ENCODE measurements around the gene PAX6.

Gene PAX6

DNA sequence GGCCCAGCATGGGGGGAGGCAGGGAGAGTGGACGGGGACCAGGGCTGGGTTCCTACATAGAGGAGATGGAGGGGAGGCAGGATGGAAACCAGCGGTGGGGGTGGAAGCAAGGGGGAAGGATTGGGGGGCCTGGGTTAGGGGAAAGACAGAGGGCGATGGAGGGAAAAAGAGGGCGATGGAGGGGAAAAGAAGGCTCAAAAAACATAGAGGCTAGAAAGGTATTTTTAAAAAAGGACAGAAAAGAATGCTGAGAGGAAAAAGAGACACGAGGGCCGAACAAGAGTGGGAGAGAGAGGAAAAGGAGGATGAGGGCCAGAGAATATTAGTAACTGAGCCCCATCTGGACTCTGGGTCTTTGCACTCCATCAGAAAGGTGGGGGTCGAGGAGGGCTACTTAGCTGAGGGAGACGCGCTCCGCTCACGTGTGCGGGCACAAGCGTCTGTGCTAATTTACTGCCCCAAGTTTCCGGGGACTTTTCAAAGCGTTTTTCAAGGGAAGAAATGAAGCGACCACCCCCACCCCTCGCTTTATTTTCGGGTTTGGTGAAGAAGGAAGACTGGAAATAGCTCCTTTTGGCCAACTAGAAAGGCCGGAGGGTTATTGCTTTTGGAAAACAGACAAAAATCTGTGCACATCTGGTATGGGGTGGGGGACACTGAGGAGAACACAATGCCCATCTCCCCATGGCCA, 14.5 kb downstream of the PAX6 start:
- no peak for DNase-seq

DNA sequence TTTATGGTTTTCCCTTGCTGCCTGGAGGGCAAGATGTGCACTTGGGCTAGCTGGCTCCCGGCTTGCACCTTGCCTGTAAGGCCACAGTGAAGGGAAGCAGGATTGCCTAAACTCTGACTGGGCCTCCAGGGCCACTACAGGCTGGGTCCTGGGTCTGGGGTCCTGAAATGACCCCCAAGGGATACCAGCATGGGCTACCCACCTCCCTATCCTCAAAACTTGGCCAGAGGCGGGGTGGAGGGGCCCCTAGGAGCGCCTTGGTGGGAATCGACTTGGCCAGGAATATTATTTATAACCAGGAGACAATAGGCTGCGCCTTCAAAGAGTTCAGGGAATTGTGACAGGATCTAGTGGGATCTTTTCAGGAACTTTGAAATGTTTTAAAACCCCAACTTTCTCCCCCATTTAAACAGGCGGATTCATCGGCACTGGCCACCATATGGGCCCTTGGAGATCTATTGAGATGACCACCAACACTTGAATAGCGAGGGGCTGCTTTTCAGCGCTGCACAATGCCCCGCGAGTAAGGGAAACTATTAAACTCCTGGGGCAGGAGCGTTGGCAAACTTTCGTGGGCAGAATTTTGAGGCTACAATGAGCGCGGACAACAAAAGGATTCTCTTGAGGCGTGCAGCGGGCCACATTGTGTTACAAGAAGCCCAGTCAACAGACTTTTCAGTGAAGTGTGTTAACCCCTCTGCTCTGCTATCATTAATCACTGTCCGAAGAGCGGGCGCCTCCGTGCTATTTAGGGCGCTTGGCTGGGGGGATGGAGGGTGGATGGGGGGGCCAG, 15.2 kb downstream of the PAX6 start:
- DNase-seq: no peak

DNA sequence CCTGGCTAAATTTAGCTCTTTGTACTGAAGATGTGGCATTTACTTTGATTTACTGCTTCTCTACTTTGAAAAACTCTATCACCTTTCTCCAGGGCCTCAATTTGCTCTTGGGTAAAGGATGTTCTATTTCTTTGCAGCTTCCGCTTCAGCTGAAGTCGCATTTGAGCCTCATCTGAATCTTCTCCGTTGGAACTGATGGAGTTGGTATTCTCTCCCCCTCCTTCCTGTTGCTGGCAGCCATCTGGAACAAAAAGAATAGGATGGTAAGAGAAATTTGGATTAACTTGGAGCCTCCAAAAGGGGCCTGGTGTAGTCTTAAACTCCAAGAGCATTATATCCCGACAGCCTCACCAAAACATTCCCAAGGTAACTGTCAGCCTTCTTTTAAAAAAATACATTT, 16.6 kb downstream of the PAX6 start:
- no peak for DNase-seq

DNA sequence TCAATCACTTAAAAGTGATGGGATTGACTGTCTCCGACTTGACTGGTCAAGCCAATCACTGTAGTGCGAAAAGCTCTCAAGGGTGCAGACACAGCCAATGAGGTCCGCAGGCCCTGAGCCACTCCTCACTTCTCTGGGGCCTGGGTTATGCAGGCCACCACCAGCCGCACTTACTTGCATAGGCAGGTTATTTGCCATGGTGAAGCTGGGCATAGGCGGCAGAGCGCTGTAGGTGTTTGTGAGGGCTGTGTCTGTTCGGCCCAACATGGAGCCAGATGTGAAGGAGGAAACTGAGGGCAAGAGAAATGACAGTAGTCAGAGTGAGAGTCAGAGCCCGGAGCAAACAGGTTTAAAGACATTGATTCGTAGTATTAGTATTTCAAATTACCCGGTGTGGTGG, 17.9 kb downstream of the PAX6 start:
- DNase-seq: no peak

DNA sequence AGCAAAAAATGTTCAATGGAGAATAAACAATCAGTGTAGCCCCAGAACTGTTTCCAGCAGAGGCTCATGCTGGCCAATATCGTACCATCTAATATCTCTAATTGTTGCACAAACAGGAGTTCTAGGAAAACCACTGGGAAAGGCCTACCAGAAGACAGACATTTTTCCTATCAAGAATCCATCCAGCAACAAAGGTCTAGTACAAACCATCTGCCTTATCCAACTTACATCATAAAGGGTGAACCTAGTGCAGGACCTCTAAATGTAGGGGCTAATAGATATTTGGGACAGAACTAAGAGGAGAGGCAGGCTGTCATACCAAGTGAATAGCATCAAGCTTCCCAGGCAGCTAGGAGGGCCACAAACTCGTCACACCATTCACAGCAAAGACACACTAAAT, 18.7 kb downstream of the PAX6 start:
- DNase-seq: no peak

DNA sequence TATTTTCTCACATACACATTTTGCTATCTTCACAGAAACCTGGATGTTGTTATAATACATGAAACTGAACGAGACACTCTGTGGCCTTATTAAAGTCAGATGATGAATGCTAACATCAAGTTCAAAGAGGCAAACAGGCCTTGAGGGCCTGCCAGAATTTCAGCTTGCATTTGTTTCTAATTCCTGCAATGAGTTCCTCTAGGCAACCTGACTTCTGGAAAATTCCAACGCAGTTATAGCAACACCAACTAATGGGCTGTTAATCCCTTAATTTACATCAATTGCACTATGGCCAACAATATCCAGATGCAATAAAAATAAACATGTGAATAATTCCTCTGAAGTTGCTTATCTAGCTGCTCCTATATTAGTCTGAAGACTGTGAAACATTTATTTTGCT, 19.1 kb downstream of the PAX6 start:
- DNase-seq: no peak

DNA sequence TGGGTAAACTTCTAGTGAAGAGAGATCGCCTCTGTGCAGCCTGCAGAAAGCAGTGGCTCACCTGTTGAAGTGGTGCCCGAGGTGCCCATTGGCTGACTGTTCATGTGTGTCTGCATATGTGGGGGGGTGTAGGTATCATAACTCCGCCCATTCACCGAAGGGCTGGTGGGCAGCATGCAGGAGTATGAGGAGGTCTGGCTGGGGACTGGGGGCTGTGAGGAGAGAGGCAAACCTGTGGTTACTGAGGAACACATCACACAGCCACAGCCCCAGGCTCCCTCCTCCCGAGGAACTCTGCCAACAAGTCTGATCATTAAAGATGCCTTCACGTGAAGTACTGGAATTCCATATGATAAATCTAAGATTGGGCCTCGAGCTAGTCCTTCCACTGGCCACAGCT, 20.5 kb downstream of the PAX6 start:
- no peak for DNase-seq

DNA sequence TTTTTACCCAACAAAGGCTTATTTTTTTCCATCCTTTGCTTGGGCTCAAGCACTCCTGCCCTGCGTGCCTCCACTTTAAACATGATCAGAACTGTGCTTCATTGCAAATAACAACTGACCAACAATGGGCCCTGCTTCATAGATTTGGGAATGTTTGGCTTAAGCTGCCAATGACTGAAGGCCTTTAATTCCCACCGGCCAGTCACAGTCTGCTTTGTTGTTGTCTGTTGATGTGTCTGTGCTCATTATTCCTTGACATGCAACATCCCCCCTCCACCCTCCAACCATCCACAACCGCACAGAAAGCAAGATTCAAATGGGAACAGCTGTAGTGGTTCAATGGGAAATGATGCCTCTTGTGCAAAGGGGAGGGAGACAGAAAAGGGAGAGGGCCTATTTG, 23.0 kb downstream of the PAX6 start:
- DNase-seq: no peak

DNA sequence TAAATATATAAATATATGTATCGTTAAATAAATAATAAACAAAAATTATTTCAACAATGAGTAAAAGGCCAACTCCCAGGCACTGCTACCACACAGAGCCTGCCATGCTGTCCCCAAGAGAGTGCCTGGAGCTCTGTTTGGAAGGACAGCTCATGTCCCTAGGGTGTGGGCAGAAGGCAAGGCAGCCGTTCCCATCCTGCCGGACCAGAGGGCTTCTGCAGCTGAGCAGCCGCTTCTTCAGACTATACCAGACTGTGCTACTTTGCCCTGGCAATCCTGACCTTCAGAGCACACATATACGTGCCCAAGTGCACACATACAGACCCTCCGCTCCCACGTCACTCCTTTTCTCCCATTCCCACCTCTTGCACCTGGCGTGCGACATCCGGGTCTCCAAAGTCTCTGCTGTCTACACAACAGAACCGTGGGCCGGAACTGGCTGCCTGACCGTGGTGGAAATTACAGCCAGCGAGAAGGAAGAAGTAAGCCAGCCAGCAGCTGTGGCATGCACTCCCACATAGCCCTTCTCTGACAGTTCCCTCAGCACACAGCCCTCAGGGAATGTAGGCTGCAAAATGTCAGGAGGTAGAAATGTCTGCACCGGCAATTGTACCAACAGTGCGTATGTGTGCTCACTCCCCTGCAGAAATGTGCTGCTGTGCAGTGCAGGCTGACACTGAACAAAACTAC, 24.0 kb downstream of the PAX6 start:
- DNase-seq: no peak

DNA sequence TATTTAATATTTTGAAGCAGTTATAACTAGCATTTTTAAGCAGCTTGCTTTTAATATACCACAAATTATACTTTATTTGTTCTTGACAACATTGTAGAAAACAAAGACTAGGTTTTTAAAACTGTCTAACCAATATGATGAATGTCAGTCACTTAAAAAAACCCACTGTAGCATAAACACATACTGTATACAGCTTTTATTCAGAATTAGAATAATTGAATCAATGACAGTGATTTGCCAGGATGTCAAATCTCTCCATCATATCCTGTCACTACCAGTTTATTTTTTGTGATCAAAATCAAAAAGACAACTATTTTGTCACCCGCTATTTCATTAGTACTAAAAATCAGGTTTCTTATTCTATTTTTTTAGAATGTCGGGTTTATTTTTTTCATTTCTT, 26.5 kb downstream of the PAX6 start:
- no peak for DNase-seq

DNA sequence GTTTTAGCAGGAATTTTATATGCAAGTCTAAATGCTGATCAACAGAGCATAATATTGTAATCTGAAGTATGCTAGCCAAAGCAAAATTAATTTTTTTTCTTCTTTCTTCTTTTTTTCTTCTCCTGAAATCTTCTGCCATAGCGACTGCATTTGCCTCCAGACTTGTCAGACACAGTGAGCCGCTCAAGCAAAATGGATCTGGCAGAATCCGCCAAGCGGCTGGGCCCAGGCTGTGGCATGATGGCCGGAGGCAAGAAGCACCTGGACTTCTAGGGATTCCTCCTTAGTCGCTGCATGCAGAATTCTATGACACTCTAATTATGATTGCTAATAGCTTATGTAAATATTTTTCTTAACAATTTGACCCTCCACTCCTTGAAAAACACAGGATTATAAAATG, 27.9 kb downstream of the PAX6 start:
- DNase-seq: no peak

DNA sequence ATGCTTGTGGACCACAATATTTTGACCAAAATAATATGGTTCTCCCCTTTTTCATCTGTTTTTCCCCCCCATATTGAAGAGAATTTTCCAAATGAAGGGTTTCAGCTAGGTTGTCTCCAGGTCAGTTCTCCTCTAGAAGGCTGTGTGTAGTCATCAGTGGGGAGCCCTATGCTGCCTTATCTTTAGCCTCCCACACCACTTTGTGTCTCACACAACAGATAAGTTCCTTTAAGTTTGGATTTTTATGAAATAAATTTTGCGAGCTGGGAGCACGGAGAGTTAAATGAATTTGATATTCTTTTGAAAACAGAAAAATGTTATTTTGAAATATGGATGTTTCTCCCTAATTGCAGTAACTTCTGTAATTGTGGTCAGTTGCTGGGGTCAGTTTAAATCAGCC, 28.9 kb downstream of the PAX6 start:
- no peak for DNase-seq

DNA sequence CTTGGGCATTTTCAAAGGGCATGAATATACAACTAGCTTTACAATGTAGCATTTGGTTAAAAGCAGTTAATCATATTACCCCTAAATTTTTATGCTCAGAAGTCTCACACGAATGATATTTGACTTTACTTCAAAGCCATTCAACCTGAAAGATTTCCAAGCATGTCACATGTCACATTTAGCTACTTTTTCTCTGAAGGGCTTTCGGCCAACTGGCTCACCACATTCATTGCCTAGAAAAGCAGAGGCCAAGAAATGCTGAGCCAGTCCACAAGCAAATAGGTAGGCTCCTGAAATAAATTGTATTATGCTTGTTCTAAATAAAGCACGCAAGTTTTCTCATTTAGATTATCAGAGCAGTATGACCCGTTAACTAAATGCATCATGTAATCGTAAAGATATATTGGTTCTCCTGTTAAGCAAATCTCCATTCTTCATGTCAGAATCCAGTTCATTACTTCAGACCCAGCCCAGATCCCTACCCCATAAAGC, 30.6 kb downstream of the PAX6 start:
- no peak for DNase-seq

DNA sequence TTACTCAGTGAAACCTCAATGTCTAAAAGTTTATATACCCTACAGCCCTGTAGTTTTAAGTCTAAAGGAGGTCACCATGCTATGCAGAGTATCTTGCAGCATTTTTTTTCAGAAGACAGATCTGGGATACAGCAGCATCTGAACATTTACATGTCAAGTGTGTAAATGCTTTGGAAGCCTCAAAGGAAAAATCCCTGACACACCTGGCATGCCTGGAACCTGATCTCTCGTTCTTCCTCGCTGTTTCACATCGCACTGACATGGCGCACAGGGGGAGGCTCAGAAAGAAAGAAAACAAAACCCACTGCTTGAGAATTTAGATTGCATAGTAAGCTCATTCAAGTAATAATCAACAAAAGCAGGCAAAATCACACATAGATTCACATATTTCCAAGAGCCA, 31.0 kb downstream of the PAX6 start:
- DNase-seq: no peak

DNA sequence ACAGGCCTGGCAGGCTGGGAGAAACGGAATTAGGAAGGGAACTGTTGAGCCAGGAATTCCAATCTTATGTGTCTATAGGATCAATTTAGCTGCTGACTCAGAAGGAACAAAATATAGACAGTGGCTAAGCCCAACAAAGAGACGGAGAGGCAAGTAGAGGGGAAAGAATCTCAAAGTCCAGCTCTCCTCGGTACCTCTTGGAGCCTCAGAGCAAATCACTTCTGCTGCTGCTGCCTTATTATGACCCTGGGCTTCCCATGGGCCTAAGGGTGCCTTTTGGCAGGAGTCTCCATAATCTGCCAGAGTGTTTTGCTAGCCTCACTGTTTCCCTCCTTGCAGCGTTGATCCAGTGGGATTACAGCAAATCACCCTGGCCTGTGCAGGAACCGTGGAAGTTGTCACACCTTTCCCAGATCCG, 31.7 kb downstream of the PAX6 start:
- DNase-seq: no peak

DNA sequence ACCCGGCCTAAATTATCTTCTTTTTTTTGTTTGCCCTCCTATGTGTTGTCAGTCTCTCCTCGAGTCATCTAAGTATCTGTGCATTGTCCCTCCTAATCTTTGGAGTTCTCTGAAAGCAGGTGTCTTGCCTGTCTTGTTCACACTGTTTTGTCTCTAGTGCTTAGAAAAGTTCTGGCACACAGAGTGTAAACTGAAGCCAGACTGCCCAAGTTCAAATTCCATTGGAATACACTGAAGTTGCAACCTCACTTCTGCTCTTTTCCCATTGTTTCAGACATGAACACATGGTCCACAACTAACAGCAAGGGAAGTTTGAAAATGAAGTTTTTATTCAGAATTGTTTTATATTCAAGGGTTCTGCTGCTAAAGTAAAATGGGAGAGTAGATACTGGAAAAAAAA, 38.7 kb downstream of the PAX6 start:
- no peak for DNase-seq

DNA sequence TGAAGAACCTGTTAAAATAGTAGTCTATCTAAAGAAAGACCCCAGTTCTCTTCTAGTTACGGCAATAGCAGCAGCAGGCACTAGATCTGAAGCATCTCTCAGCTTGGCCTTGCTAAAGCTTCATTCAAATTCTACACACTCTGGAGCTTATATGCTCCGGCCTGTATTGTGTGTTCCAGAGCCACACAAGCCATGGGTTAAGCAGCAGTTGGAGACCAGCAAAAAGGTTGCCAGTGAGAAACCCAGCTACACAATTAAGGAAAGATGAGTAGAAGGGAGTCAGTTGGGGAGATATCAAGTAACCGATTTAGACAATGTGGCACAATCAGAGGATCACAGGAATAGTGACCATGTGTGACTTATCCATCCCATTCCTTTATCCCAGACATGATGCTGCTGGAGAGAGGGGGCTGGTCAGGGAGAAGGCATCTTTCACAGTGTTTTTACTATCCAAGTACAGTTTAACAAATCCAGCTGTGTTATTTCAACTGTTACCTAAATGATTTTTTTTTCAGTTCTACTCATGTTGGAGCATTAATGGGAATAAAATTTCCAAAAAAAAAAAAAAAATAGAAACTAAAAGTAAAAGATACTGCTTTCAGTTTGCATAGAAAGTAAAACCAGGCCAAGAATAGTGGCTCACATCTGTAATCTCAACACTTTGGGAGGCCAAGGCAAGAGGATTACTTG, 41.0 kb downstream of the PAX6 start:
- DNase-seq: no peak

DNA sequence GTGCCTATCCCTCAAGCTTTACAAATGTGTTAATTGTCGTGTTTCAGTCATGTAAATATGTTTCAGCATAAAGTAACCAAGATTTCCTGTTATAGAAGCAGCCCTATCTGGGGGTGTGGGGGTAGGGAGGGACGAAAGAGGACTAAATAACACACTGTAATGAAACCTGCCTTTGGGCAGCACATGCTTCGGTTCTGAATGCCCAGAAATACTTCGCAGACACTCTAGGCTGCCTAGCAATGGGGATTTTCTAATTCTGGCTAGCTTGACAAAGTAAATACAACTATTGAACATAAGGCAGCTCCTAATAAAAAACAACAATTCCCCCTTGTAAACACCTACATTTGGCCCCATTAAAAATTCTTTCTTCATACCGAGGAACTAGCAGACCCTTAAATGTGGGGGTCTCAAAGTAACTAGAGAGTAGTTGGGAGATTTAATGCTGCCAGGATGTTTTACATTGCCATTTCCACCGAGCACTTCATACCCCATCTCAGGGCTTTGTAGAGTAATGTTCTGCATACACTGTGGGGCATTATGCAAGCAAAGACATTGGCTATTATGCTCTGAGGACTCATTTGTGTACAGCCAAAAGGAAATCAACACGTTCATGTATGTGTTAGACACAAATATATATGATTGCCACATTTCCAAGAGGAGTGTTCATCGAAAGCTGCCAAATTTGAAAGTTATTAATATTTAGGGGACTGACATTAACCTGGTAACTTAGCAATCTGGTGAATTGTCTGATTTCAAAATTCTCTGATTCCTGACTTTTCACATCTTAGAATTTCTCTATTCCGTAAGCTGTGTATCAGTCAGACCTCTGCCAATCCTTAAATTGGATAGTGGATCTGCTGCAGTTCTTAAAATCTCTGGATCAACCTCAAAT, 42.1 kb downstream of the PAX6 start:
- no peak for DNase-seq

DNA sequence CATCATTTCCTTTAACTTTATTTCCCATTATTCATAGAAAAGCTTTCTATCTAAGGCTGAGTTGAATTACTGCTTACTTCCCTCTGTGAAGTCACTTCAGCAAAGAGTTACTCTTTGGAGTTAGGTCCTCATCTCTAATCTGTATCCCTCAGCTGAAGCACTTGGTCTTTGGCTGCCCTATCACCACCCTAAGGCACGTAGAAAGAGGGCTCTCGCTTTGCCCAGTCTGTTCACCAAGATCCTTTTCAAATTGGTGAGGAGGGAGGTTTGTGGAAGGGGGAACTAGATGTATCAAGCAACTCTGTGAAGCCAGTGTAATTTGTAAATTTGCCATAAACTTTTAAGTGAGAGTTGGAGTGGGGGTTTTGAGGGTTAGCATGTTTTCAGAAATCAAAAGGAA, 43.4 kb downstream of the PAX6 start:
- DNase-seq: no peak

DNA sequence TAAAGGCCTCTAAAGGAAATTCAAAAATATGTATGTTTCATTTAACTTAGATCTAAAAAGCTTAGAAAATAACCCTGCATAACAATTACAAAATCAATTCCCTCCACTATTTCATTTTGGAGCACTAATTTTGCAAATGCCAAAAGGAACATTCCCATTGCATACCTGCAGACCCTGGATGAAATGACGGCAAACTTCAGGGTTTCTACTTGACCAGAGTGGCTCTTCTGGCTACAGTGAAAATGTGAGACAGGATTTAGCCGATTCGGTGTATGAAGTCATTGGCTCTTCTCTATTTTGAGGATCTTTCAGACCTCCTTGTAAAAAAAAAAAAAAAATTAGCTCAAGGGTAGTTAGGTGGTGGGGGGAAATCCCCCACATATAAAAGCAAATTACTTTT, 44.1 kb downstream of the PAX6 start:
- no peak for DNase-seq

DNA sequence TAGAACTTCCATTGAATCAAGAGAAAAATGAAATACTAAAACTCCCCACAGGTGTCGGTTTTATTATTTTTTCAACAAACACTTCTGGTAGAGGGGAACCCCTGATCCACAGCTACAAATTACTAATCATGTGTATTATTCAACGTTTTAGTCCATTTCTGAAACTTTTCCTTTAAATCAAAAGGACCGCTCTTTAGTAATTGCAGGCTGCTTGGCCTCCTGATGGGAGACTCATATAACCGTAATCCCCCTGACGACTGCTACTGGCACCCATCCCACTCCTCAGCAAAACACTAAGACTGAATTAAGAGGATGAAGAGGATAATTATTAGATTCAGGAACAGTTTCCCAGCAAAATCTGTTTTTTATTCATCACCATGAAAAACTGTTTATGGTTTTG, 46.4 kb downstream of the PAX6 start:
- DNase-seq: no peak

DNA sequence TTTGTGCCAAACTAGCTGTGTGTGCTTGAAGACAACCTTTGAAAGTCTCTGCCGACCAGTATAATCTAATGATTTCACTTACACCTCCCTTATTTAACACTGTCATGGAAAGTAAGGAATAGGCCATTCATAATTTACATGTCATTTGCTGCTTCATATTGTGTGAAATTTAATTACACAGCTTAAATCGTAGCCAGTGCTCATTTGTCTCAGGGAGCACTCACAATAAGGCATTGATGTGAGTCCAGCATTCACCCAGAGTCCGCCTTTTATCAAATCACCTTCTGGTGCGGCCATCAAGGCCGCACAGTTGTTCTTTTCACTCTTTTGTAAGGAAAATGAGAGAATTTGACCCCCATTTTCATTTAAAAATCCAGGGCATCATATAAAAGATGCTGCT, 46.9 kb downstream of the PAX6 start:
- DNase-seq: no peak
